ENCODE results near the gene ARHGAP10.

ARHGAP10 gene

GRCh38 chr4:147981305-147981704, 249.4 kb downstream of the ARHGAP10 start:
- H3K9ac ChIP-seq (ENCODE audit: low read depth, low read length) = no peak overlapping the region
- no peak overlapping the region for H3K27ac ChIP-seq (ENCODE audit: low read length)
- H3K4me3 ChIP-seq (ENCODE audit: low read depth in 1 of 2, low read length in 2 of 2) = no peak overlapping the region
- no peaks in the 10 kb centered on the region for H3K9me3 ChIP-seq (ENCODE audit: insufficient read depth, low read length, severe bottlenecking)
- no peaks in the 10 kb centered on the region for H4K20me1 ChIP-seq (ENCODE audit: insufficient read depth, low read length)
- H3K4me1 ChIP-seq (ENCODE audit: insufficient read depth, low read length) = no peaks in the 10 kb centered on the region
- no peak for TF ChIP-seq CTCF (IDR thresholded peaks at IDR 0.05; ENCODE audit: borderline replicate concordance, extremely low read depth, low read length, poor library complexity, severe bottlenecking)
- TF ChIP-seq EZH2 (IDR thresholded peaks at IDR 0.05; ENCODE audit: borderline replicate concordance, low read depth, low read length, severe bottlenecking) = no peak
- no peaks in the 10 kb centered on the region for H3K36me3 ChIP-seq (ENCODE audit: insufficient read depth, low read length)
- no peak overlapping the region for H2AFZ ChIP-seq (ENCODE audit: low read depth, low read length)
- H3K79me2 ChIP-seq (ENCODE audit: insufficient read depth, low read length) = no peaks in the 10 kb centered on the region
- H3K4me2 ChIP-seq (ENCODE audit: insufficient read depth, low read length) = no peak overlapping the region
- no peaks in the 10 kb centered on the region for H3K27me3 ChIP-seq (ENCODE audit: insufficient read depth, low read length, poor library complexity)
- DNase-seq = no peak
- no peak for ATAC-seq (ENCODE audit: insufficient read depth, low read depth)

DNA sequence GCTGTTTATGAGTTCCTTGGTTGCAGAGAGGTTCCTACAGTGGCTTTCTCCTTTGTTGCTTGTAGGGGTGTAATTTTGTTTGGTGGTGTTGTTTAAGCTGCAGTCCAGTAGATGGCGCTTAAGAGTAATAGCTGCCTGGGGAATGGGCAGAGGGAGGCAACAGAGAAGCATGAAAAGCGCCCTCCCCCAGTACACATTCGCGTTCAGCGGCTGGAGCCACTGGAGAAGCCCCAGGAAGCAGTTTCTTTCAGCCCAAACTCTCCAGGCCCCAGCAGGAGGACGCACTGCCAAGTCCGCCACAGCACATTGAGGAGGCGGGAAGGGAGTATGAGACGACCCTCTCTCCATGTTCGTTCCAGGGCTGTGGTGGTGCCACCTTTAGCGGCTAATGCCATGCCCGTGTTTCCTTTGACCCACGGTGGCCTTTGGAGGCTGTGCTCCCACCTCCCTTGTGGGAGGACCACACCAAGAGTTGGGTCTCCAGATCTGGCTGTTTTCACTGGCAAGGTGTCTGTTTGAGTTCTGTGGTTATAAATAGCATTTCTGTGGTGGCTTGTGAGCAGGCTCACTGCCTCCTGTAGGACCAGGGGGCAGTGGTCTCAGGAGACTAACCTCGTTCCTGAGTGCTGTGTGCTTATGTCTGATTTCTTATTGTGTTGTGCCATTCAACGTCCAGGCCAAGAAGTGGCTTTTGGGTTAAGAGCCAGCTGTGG, 252.3 kb downstream of the ARHGAP10 start:
- DNase-seq = peak; percentile 29
- Histone ChIP-seq H3K4me2 (ENCODE audit: insufficient read depth, low read length) (no peak overlapping the region), H3K4me1 (ENCODE audit: insufficient read depth, low read length) (no peaks in the 10 kb centered on the region), H3K9ac (ENCODE audit: low read depth, low read length) (no peak overlapping the region), H3K27ac (ENCODE audit: low read length) (no peak overlapping the region), H2AFZ (ENCODE audit: low read depth, low read length) (no peak overlapping the region), H3K9me3 (ENCODE audit: insufficient read depth, low read length, severe bottlenecking) (no peaks in the 10 kb centered on the region), H3K27me3 (ENCODE audit: insufficient read depth, low read length, poor library complexity) (no peaks in the 10 kb centered on the region), H3K79me2 (ENCODE audit: insufficient read depth, low read length) (no peaks in the 10 kb centered on the region), H4K20me1 (ENCODE audit: insufficient read depth, low read length) (no peaks in the 10 kb centered on the region), H3K4me3 (ENCODE audit: low read depth in 1 of 2, low read length in 2 of 2) (no peak overlapping the region), H3K36me3 (ENCODE audit: insufficient read depth, low read length) (no peaks in the 10 kb centered on the region)
- TF ChIP-seq CTCF (IDR thresholded peaks at IDR 0.05; ENCODE audit: borderline replicate concordance, extremely low read depth, low read length, poor library complexity, severe bottlenecking) = peak; percentile 65
- no peak for TF ChIP-seq EZH2 (IDR thresholded peaks at IDR 0.05; ENCODE audit: borderline replicate concordance, low read depth, low read length, severe bottlenecking)
- peak; percentile 64; the same call in 2 of the 3 replicates for ATAC-seq (ENCODE audit: insufficient read depth, low read depth)

DNA sequence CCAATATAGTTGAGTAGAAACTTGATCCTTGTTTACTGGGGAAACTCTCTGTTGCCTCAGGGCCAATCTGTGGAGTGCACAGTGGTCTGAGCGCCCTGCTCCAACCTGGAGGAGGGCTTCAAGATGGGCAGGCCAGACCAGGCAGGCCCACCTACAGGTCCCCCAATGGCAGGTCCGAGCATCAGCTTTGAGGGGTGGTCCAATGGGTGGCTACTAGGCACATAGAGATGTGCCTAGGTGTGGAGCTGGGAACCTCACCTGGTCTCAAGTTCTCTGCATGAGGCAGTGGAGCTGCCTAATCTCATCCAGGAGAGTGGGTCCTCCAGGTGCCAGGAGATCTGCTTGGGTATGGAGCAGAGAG, 252.9 kb downstream of the ARHGAP10 start:
- Histone ChIP-seq H3K27me3 (ENCODE audit: insufficient read depth, low read length, poor library complexity) (no peaks in the 10 kb centered on the region), H3K4me2 (ENCODE audit: insufficient read depth, low read length) (no peak overlapping the region), H3K4me3 (ENCODE audit: low read depth in 1 of 2, low read length in 2 of 2) (no peak overlapping the region), H3K9ac (ENCODE audit: low read depth, low read length) (no peak overlapping the region), H3K27ac (ENCODE audit: low read length) (no peak overlapping the region), H3K36me3 (ENCODE audit: insufficient read depth, low read length) (no peaks in the 10 kb centered on the region), H3K4me1 (ENCODE audit: insufficient read depth, low read length) (no peaks in the 10 kb centered on the region), H2AFZ (ENCODE audit: low read depth, low read length) (no peak overlapping the region), H3K79me2 (ENCODE audit: insufficient read depth, low read length) (no peaks in the 10 kb centered on the region), H3K9me3 (ENCODE audit: insufficient read depth, low read length, severe bottlenecking) (no peaks in the 10 kb centered on the region), H4K20me1 (ENCODE audit: insufficient read depth, low read length) (no peaks in the 10 kb centered on the region)
- TF ChIP-seq EZH2 (IDR thresholded peaks at IDR 0.05; ENCODE audit: borderline replicate concordance, low read depth, low read length, severe bottlenecking) (no peak), CTCF (IDR thresholded peaks at IDR 0.05; ENCODE audit: borderline replicate concordance, extremely low read depth, low read length, poor library complexity, severe bottlenecking) (no peak)
- DNase-seq = no peak
- no peak for ATAC-seq (ENCODE audit: insufficient read depth, low read depth)

Measured in DND-41 (cell line).